ENCODE measurements around the gene CLEC16A. TPM values are rescaled to one million over a fixed set of nuclear protein-coding genes. Genes with fewer than 3 reads are reported as not detected.

Gene CLEC16A
- total RNA-seq, 2 experiments from 2014 or later, result 30.9 to 35.1 TPM

- H3K27me3 Mint-ChIP-seq, result no peaks in the 10 kb centered on the region
- ChIA-PET POLR2A (no interaction called here), CTCF (interaction anchor here (1.7 to 2.0 kb wide), 2 partner anchors 13 to 31 kb away, joined by 4 to 5 read pairs; no protein-coding TSS in a partner anchor)
- no peak overlapping the region for H3K4me3 Mint-ChIP-seq
- H3K27ac Mint-ChIP-seq, result no peak overlapping the region
- H3K9me3 Mint-ChIP-seq, result peaks cover 10% of the 10 kb centered on the region
- no peak for DNase-seq
- H3K36me3 Mint-ChIP-seq (ENCODE audit: low read depth), result peaks cover 61% of the 10 kb centered on the region
- peaks cover 32% of the 10 kb centered on the region for H3K4me1 Mint-ChIP-seq
Observed at GRCh38 chr16:11020792-11021551, 76.6 kb downstream of the CLEC16A start.

GRCh38 chr16:11022002-11022401 is 77.6 kb downstream of the CLEC16A start:
- Mint-ChIP-seq H3K9me3 (peaks cover 19% of the 10 kb centered on the region), H3K27me3 (no peaks in the 10 kb centered on the region), H3K4me3 (no peak overlapping the region), H3K36me3 (ENCODE audit: low read depth) (peaks cover 68% of the 10 kb centered on the region), H3K4me1 (peaks cover 26% of the 10 kb centered on the region), H3K27ac (no peak overlapping the region)
- ChIA-PET CTCF (interaction anchor here (1.0 kb wide), 1 partner anchor 14 kb away, joined by 4 read pairs; no protein-coding TSS in a partner anchor), POLR2A (no interaction called here)
- DNase-seq, result no peak

DNA sequence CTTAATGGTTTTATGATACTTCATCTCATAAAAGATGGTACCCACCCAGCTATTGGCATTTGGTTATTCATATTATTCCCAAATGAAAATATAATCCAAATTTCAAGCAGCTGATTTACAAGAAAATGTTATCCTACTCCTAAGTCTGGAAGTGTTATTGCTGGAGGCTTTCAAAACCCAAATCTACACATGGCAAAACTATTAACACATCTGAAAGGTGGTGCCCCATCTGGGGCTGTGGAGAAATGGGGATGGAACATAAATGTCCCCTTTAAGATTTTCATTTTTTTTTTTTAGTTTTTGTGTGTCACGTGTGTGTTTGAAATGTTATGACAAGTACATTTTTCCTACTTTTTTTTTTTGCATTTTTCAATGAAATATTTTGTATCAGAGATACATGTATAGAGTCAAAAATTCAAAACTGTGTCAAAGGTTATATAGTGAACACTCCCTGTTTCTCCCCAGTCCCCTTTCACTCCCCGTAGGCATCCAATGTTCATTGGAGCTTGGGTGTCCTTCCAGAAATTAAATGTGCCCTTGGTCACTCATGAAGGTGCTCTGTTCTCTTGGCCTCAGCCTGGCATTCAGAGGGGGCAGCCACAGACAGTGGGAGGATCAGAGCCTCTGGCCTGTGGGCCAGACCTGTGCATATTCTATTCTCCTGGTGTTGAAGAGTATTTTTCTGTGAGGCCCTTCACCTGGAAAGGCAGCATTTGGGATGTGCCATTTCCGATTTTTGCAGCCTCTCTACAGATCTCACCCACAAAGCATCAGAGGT is 79.1 kb downstream of the CLEC16A start:
- no peak overlapping the region for H3K27ac Mint-ChIP-seq
- peaks cover 18% of the 10 kb centered on the region for H3K4me1 Mint-ChIP-seq
- peaks cover 75% of the 10 kb centered on the region for H3K36me3 Mint-ChIP-seq (ENCODE audit: low read depth)
- H3K9me3 Mint-ChIP-seq, result peaks cover 31% of the 10 kb centered on the region
- CTCF ChIA-PET, result interaction anchor here (0.7 to 2.4 kb wide), 3 partner anchors 11 to 27 kb away, joined by 3 to 7 read pairs (median 5); no protein-coding TSS in a partner anchor
- no peaks in the 10 kb centered on the region for H3K27me3 Mint-ChIP-seq
- POLR2A ChIA-PET, result no interaction called here
- DNase-seq, result no peak
- no peak overlapping the region for H3K4me3 Mint-ChIP-seq

DNA sequence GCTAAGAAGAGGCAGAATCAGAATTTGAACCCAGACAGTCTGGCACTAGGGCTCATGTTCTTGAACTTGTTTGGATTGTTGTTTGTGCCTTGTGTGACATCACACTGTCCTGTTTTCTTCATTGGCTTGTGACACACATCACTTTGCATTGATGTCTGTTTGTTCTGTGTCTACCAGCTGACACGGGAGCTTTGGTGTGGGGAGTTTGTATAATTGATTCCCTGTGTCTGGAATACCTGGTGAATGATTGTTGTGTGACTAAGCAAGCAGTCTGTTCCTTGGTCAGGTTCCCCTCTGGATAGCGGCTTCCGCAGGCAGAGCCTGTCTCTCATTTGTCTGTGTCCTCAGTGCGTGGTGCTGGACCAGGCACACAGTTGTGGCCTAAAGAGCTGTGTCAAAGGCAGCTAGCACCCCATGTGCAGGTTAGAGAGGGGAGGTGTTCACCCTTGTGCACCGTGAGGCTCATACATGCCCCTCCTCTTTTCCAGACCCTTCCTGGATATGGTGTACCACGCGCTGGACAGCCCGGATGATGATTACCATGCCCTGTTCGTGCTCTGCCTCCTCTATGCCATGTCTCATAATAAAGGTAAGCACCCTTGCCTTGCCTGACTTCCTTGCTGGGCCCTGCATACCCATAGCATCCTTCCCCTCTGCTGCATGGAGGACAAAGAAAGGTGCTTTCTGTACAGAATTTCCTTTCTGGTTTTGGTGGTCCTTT is 80.1 kb downstream of the CLEC16A start:
- ChIA-PET POLR2A (no interaction called here), CTCF (interaction anchor here (1.1 to 2.4 kb wide), 5 partner anchors 10 to 70 kb away, joined by 3 to 7 read pairs (median 4); no protein-coding TSS in a partner anchor)
- no peaks in the 10 kb centered on the region for H3K27me3 Mint-ChIP-seq
- H3K27ac Mint-ChIP-seq, result no peak overlapping the region
- peaks cover 18% of the 10 kb centered on the region for H3K4me1 Mint-ChIP-seq
- DNase-seq, result no peak
- peaks cover 41% of the 10 kb centered on the region for H3K9me3 Mint-ChIP-seq
- no peak overlapping the region for H3K4me3 Mint-ChIP-seq
- H3K36me3 Mint-ChIP-seq (ENCODE audit: low read depth), result peaks cover 83% of the 10 kb centered on the region

DNA sequence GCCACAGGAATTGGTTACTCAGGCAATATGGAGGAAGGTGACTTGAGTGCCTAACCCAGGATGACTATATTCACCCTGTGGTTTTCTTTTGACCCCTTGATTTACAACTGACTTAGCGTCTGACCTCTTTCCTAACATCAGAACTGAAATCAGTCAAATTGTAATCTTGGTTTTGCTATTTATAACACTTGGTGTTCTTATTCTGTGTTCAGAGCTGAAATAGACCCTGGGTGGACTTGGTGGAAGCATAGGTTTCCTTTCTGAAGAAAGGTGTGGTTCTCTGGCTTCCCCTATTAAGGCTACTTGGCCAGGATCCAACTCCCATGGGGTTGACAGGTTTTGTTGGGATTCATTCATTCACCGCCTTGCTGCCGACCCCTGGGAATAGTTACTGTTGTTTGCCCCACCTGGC is 80.8 kb downstream of the CLEC16A start:
- no peak for DNase-seq
- ChIA-PET POLR2A (interaction anchor here (0.6 kb wide), 2 partner anchors 90 to 208 kb away, joined by 3 read pairs; no protein-coding TSS in a partner anchor), CTCF (interaction anchor here (0.5 to 2.4 kb wide), 5 partner anchors 9 to 82 kb away, joined by 3 to 7 read pairs (median 4); no protein-coding TSS in a partner anchor)
- H3K4me1 Mint-ChIP-seq, result peaks cover 18% of the 10 kb centered on the region
- H3K4me3 Mint-ChIP-seq, result no peak overlapping the region
- peaks cover 89% of the 10 kb centered on the region for H3K36me3 Mint-ChIP-seq (ENCODE audit: low read depth)
- peaks cover 46% of the 10 kb centered on the region for H3K9me3 Mint-ChIP-seq
- no peak overlapping the region for H3K27ac Mint-ChIP-seq
- H3K27me3 Mint-ChIP-seq, result no peaks in the 10 kb centered on the region

DNA sequence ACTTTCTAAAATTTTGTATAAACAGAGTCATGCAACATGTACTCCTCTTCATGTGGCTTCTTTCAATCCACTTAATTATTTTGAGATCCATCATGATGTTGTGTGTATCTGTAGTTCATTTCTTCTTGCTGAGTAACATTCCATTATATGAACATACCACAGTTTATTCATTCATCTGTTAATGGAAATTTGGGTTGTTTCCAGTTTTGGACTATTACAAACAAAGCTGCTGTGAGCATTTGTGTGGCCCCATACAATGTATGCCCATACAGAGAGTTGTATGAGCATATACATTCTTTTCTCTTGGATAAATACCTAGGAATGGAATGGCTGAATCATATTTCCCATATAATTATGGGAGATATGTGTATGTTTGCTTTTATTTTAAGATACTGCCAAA is 85.6 kb downstream of the CLEC16A start:
- ChIA-PET CTCF (interaction anchor here (2.1 kb wide), 1 partner anchor 16 kb away, joined by 7 read pairs; no protein-coding TSS in a partner anchor), POLR2A (no interaction called here)
- H3K36me3 Mint-ChIP-seq (ENCODE audit: low read depth), result peaks cover 96% of the 10 kb centered on the region

GRCh38 chr16:11030990-11031510 is 86.7 kb downstream of the CLEC16A start:
- no peak for DNase-seq
- H3K4me1 Mint-ChIP-seq, result peaks cover 28% of the 10 kb centered on the region
- H3K36me3 Mint-ChIP-seq (ENCODE audit: low read depth), result peaks cover 94% of the 10 kb centered on the region
- H3K4me3 Mint-ChIP-seq, result no peak overlapping the region
- peaks cover 36% of the 10 kb centered on the region for H3K9me3 Mint-ChIP-seq
- H3K27me3 Mint-ChIP-seq, result no peaks in the 10 kb centered on the region
- no peak overlapping the region for H3K27ac Mint-ChIP-seq
- ChIA-PET POLR2A (no interaction called here), CTCF (interaction anchor here (0.6 kb wide), 1 partner anchor 13 kb away, joined by 3 read pairs; no protein-coding TSS in a partner anchor)

More for the DNA sequence above, 85.6 kb downstream of the CLEC16A start:
- Mint-ChIP-seq H3K4me1 (peaks cover 30% of the 10 kb centered on the region), H3K9me3 (peaks cover 42% of the 10 kb centered on the region), H3K4me3 (no peak overlapping the region), H3K27me3 (no peaks in the 10 kb centered on the region), H3K27ac (no peak overlapping the region)
- no peak for DNase-seq

DNA sequence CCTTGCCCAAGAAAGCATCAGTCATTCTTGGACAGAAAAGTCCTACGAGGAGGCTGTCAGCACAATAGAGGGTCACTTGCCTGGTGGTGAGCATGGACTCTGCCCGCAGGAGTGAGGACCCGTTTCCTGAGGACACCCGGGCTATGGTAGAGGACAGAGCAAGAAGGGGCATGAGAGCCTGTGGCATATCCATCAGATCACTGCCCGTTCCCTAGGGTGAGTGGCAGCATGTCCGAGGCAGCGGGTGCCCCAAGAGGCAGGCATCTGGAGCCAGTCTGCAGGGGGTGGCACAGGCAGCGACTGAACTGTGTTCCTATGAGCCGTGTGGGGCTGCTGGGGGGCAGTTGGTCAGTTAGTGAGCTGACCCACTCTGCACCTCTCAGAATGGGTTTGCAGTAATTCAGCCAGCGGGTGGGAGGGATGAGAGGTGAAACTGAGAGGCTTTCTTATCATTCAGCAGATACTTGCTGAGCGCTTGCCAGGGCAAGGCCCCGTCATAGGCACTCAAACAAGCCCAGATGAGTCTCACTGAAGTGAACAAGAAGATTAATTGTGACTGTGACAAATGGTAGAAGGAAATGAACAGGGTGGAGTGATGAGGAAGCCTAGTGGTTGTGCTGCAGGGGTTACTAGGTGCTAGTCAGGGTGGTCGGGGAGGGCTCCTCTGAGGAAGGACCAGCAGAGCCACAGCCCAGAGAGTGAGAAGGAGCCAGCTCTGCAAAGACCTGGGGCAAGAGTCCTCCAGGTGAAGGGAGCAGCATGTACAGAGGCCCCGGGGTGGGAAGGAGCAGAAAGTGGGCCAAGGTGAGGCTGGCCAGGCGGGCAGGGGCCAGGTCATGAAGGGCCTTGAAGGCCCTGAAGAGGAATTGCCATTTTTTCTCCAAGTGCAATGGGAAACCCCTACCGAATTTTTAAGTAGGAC is 87.9 kb downstream of the CLEC16A start:
- no peak overlapping the region for H3K4me3 Mint-ChIP-seq
- ChIA-PET CTCF (interaction anchor here (1.4 kb wide), 1 partner anchor 15 kb away, joined by 3 read pairs; no protein-coding TSS in a partner anchor), POLR2A (no interaction called here)
- peaks cover 87% of the 10 kb centered on the region for H3K36me3 Mint-ChIP-seq (ENCODE audit: low read depth)
- peaks cover 25% of the 10 kb centered on the region for H3K9me3 Mint-ChIP-seq
- peaks cover 28% of the 10 kb centered on the region for H3K4me1 Mint-ChIP-seq
- H3K27ac Mint-ChIP-seq, result peak overlapping the region; percentile 15
- no peak for DNase-seq
- no peaks in the 10 kb centered on the region for H3K27me3 Mint-ChIP-seq

DNA sequence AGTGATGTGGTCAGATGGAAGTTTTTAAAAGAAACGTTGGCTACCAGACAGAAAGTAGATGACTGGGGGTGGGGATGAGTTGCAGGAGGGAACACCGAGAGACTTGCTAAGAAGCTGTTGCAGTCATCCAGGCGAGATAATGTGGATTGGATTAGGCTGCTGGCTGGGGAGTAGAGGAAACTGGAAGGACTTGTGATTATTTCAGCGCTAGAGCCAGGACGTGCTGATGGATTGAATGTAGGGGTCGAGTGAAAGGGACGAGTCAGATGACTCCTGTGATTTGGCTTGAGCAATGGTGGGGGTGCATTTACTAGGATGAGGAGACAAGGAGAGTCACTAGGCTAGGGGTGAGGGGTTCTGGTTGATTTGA is 88.5 kb downstream of the CLEC16A start:
- H3K4me3 Mint-ChIP-seq, result no peak overlapping the region
- H3K36me3 Mint-ChIP-seq (ENCODE audit: low read depth), result peaks cover 82% of the 10 kb centered on the region
- peaks cover 28% of the 10 kb centered on the region for H3K4me1 Mint-ChIP-seq
- CTCF ChIA-PET, result interaction anchor here (1.4 to 2.5 kb wide), 3 partner anchors 8 to 17 kb away, joined by 3 to 7 read pairs (median 7); no protein-coding TSS in a partner anchor
- H3K27ac Mint-ChIP-seq, result no peak overlapping the region
- H3K27me3 Mint-ChIP-seq, result no peaks in the 10 kb centered on the region
- no peak for DNase-seq
- peaks cover 20% of the 10 kb centered on the region for H3K9me3 Mint-ChIP-seq
- POLR2A ChIA-PET, result no interaction called here

GRCh38 chr16:11033629-11034420 is 89.5 kb downstream of the CLEC16A start:
- H3K9me3 Mint-ChIP-seq, result peaks cover 12% of the 10 kb centered on the region
- ChIA-PET POLR2A (no interaction called here), CTCF (interaction anchor here (0.8 to 2.5 kb wide), 6 partner anchors 9 to 70 kb away, joined by 3 to 7 read pairs (median 4); no protein-coding TSS in a partner anchor)
- H3K4me1 Mint-ChIP-seq, result peaks cover 31% of the 10 kb centered on the region
- peaks cover 80% of the 10 kb centered on the region for H3K36me3 Mint-ChIP-seq (ENCODE audit: low read depth)
- H3K27me3 Mint-ChIP-seq, result no peaks in the 10 kb centered on the region
- no peak for DNase-seq
- H3K27ac Mint-ChIP-seq, result no peak overlapping the region
- H3K4me3 Mint-ChIP-seq, result no peak overlapping the region

DNA sequence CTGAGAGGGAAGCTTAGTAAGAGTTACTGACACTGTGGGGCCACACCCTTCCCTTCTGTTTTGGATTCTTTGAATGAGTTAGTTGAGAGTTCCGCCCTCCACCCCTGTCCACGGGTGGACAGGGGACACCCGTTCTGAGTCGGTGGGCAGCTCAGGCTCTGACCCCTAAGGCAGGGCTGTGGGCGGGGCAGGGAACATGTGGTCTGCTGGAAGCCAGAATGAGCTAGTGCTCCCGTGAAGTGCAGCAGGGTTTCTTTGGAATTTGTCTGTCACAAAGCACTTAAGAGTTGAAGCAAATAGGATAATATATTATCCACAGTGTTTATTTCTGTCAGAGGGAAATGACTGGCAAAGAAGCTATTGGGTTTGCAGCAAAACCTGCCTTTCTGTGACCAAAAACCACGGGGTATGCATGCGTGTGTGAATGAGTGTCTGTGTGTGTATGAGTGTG is 90.1 kb downstream of the CLEC16A start:
- Mint-ChIP-seq H3K27ac (no peak overlapping the region), H3K36me3 (ENCODE audit: low read depth) (peaks cover 77% of the 10 kb centered on the region), H3K9me3 (peaks cover 5% of the 10 kb centered on the region), H3K4me1 (peaks cover 33% of the 10 kb centered on the region), H3K27me3 (no peaks in the 10 kb centered on the region), H3K4me3 (no peak overlapping the region)
- ChIA-PET POLR2A (no interaction called here), CTCF (interaction anchor here (1.5 to 2.5 kb wide), 4 partner anchors 10 to 71 kb away, joined by 3 to 7 read pairs (median 6); no protein-coding TSS in a partner anchor)
- DNase-seq, result no peak

Data from activated CD4-positive, alpha-beta T cell treated with anti-CD3 and anti-CD28 coated beads, Interleukin-2, amount 10 ng/mL, durations not matched to agents 7 days and 5 days (primary cell).